Peyer's patch (tissue), 4 donors: Measurements from ENCODE around the gene PCDHGB3. TPM values are rescaled to one million over a fixed set of nuclear protein-coding genes. Genes with fewer than 3 reads are reported as not detected.
"Not testable (repeated sequence)": the region's sequence is repeated elsewhere in the genome, so short reads cannot be mapped to it uniquely, and the experiment has no call there.

ENCODE experiments used
- DNase-seq, 3 donors: peaks; one replicate each; pipeline ENCODE4 v3.0.0-alpha.2; 2017 to 2019
- H3K27ac ChIP-seq, 4 donors: fragments of 200-600 bp; sonication (generic); one replicate each; pipeline ENCODE4 v1.5.1; 2016 to 2019
- H3K27me3 ChIP-seq, 2 donors: fragments of 200-600 bp; sonication (generic); one replicate each; pipeline ENCODE4 v1.5.1; 2019
- H3K36me3 ChIP-seq, 3 donors: fragments of 200-600 bp; sonication (generic); one replicate each; pipeline ENCODE4 v1.5.1; 2016 to 2019
- H3K4me1 ChIP-seq, 4 donors: fragments of 200-600 bp; sonication (generic); one replicate each; pipeline ENCODE4 v1.5.1; 2016 to 2019
- H3K4me3 ChIP-seq, 4 donors: fragments of 200-600 bp; sonication (generic); 1 replicate in 3 of 4; 2 replicates in 1 of 4; pipeline ENCODE4 v1.5.1; 2016 to 2019; ENCODE audit warnings: mild to moderate bottlenecking in 1 of 4
- H3K9me3 ChIP-seq, 4 donors: fragments of 200-600 bp; sonication (generic); one replicate each; pipeline ENCODE4 v1.5.1; 2016 to 2019; ENCODE audit warnings: mild to moderate bottlenecking in 1 of 4
- CTCF ChIP-seq, 6 experiments: fragments of 450-650 bp in 4 of 6; fragments of 200-600 bp in 2 of 6; sonication (generic) in 1 of 6; IDR thresholded peaks; one replicate each; pipeline ENCODE4 v1.5.1; 2017 to 2019; ENCODE audit warnings: antibody characterized with exemption in 6 of 6, mild to moderate bottlenecking in 3 of 6, moderate library complexity in 1 of 6
- POLR2A ChIP-seq, 2 donors: fragments of 450-650 bp; IDR thresholded peaks; one replicate each; pipeline ENCODE4 v1.5.1; 2017; ENCODE audit warnings: antibody characterized with exemption in 2 of 2, mild to moderate bottlenecking in 2 of 2, moderate library complexity in 2 of 2
- total RNA-seq, 4 donors: library from RNA; depleted of rRNA; stranded (reverse); fragments of >200 nt; gene quantifications; one replicate each; pipeline ENCODE4 v1.1.0, GENCODE V29; 2016

The PCDHGB3 gene
- total RNA-seq, 4 donors from 2014 or later = 1.6 to 5.0 (median 2.0) TPM

- Histone ChIP-seq H3K4me1 (no peaks in the 10 kb centered on the region), H3K9me3 (peaks cover 0 to 37% (median 10%) of the 10 kb centered on the region in 4 donors), H3K4me3 (no peak within 1 kb of the TSS), H3K36me3 (no peaks in the 10 kb centered on the region), H3K27ac (no peak within 1 kb of the TSS), H3K27me3 (no peaks in the 10 kb centered on the region)
- no peak for DNase-seq
- peak in 3 of 6 experiments; percentile 9 to 14 (median 10) for TF ChIP-seq CTCF (IDR thresholded peaks at IDR 0.05)
- TF ChIP-seq POLR2A (IDR thresholded peaks at IDR 0.05) = no peak
Measured at GRCh38 chr5:141338538-141339306, 31.3 kb upstream of the PCDHGB3 start, which contains the start of gene PCDHGA2. PCDHGA2 (plus strand) TSS chr5:141338760.

GRCh38 chr5:141340781-141341354 is 29.2 kb upstream of the PCDHGB3 start:
- DNase-seq, H3K27me3 ChIP-seq, H3K36me3 ChIP-seq, H3K4me3 ChIP-seq, H3K4me1 ChIP-seq, H3K27ac ChIP-seq: not testable (repeated sequence)
- H3K9me3 ChIP-seq = peaks cover 0 to 48% (median 14%) of the 10 kb centered on the region in 4 donors

GRCh38 chr5:141342773-141343172 is 27.3 kb upstream of the PCDHGB3 start:
- Histone ChIP-seq H3K36me3 (no peaks in the 10 kb centered on the region), H3K9me3 (peaks cover 0 to 52% (median 14%) of the 10 kb centered on the region in 4 donors), H3K4me3 (no peak overlapping the region), H3K27me3 (no peaks in the 10 kb centered on the region), H3K27ac (no peak overlapping the region), H3K4me1 (no peaks in the 10 kb centered on the region)
- TF ChIP-seq POLR2A (IDR thresholded peaks at IDR 0.05) (no peak), CTCF (IDR thresholded peaks at IDR 0.05) (no peak)
- DNase-seq = no peak

- peaks cover 0 to 48% (median 14%) of the 10 kb centered on the region in 4 donors for H3K9me3 ChIP-seq
- H3K4me3 ChIP-seq = no peak within 1 kb of the TSS
- DNase-seq = no peak
- no peaks in the 10 kb centered on the region for H3K36me3 ChIP-seq
- peak in 1 of 6 experiments; percentile 10 for TF ChIP-seq CTCF (IDR thresholded peaks at IDR 0.05)
- no peak for TF ChIP-seq POLR2A (IDR thresholded peaks at IDR 0.05)
- no peaks in the 10 kb centered on the region for H3K4me1 ChIP-seq
- H3K27me3 ChIP-seq = no peaks in the 10 kb centered on the region
- no peak within 1 kb of the TSS for H3K27ac ChIP-seq
Measured at GRCh38 chr5:141343242-141343952, 26.6 kb upstream of the PCDHGB3 start, which contains the start of gene PCDHGA3. PCDHGA3 (plus strand) TSS chr5:141343829; CDS start chr5:141344034, 205 bp downstream.

- H3K4me1 ChIP-seq = no peaks in the 10 kb centered on the region
- no peak overlapping the region for H3K27ac ChIP-seq
- no peaks in the 10 kb centered on the region for H3K36me3 ChIP-seq
- no peaks in the 10 kb centered on the region for H3K27me3 ChIP-seq
- no peak for TF ChIP-seq POLR2A (IDR thresholded peaks at IDR 0.05)
- TF ChIP-seq CTCF (IDR thresholded peaks at IDR 0.05) = no peak
- no peak overlapping the region for H3K4me3 ChIP-seq
- H3K9me3 ChIP-seq = peaks cover 0 to 47% (median 11%) of the 10 kb centered on the region in 4 donors
- DNase-seq = no peak
Measured at GRCh38 chr5:141343953-141344463, 26.0 kb upstream of the PCDHGB3 start.
